Retinal pigment epithelial cell (primary cell): ENCODE data around the gene TYR.
"Not testable (repeated sequence)": the region's sequence is repeated elsewhere in the genome, so short reads cannot be mapped to it uniquely, and the experiment has no call there.

Experiments used
- DNase-seq: peaks from one replicate; pipeline ENCODE4 v3.0.0-alpha.2; 2010; ENCODE audit warnings: low read depth
- H3K4me3 ChIP-seq: 2 replicates; pipeline ENCODE4 v1.5.1; 2011; ENCODE audit warnings: mild to moderate bottlenecking, low read length, control low read depth, moderate library complexity
- TF ChIP-seq, protein P1 (sequence below): conservative IDR thresholded peaks from 2 replicates; pipeline ENCODE4 v1.5.1; 2011; ENCODE audit warnings: low read depth, low read length, control low read depth, inconsistent platforms

The TYR gene

DNA sequence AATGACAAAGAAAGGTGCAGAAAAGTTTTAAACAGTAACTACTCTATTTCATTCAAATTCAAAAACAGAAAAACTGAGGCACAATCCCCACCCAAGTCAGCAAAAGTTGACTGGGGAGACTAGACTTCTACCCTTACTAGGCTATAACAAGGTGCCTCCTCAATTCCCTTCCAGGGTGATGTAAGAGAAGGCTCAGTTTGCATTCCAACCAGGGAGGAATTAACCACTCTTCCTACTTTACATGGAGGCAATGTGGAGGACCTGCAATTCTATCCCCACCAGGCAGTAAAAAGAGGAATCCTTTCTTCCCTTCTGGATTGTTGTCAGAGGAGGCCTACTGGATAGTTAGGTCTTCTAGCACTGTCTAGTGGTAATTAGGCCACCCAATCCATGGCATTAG, 26.1 kb downstream of the TYR start:
- TF ChIP-seq, protein P1, sequence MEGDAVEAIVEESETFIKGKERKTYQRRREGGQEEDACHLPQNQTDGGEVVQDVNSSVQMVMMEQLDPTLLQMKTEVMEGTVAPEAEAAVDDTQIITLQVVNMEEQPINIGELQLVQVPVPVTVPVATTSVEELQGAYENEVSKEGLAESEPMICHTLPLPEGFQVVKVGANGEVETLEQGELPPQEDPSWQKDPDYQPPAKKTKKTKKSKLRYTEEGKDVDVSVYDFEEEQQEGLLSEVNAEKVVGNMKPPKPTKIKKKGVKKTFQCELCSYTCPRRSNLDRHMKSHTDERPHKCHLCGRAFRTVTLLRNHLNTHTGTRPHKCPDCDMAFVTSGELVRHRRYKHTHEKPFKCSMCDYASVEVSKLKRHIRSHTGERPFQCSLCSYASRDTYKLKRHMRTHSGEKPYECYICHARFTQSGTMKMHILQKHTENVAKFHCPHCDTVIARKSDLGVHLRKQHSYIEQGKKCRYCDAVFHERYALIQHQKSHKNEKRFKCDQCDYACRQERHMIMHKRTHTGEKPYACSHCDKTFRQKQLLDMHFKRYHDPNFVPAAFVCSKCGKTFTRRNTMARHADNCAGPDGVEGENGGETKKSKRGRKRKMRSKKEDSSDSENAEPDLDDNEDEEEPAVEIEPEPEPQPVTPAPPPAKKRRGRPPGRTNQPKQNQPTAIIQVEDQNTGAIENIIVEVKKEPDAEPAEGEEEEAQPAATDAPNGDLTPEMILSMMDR = no peak
- no peak for DNase-seq
- H3K4me3 ChIP-seq = no peak overlapping the region

DNA sequence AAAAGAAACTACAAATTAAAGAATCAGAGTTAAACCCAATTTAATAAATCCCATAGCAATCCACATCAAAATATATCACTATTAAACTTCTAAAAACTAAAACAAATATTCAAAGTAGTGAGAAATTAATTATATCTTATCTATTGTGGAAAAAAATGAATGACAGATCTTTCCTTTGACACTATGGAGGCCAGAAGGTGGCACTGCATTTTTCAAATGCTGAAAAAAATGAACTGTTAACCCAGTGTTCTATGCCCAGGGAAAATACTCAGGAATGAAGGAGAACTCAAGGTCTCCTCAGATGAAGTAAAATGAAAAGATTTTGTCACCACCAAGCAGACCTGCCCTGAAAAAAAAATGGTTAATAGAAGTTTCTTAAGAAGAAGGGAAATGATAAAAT, 27.7 kb downstream of the TYR start:
- no peak overlapping the region for H3K4me3 ChIP-seq
- no peak for DNase-seq
- TF ChIP-seq, protein P1 = peak; percentile 40

DNA sequence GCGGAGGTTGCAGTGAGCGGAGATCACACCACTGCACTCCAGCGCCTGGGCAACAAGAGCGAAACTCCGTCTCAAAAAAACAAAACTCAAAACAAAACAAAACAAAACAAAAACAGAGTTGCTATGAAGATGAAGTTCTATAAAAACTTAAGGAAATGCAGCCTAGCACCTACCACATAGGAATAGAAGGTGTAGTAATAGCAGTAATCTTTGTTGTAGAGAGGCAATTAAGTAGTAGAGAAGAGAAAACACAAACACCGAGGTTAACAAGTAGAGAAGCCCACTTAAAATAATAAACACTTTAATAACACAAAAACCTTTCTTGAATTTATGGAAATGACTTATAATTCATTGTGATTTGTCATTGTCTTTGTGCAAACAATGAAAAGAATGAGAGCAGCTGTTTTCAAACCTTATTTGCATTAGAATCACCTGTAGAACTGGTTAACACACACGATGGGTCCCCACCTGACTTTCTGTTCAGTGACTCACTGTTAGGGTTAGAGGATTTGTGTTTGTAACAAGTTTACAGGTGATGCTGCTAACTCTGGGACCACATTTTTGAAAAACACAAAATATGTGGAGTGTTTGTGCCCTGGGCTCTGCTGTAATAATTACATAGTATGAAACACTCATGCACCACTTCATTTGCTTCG, 43.1 kb downstream of the TYR start:
- TF ChIP-seq, protein P1 = no peak
- no peak overlapping the region for H3K4me3 ChIP-seq
- DNase-seq = no peak

DNA sequence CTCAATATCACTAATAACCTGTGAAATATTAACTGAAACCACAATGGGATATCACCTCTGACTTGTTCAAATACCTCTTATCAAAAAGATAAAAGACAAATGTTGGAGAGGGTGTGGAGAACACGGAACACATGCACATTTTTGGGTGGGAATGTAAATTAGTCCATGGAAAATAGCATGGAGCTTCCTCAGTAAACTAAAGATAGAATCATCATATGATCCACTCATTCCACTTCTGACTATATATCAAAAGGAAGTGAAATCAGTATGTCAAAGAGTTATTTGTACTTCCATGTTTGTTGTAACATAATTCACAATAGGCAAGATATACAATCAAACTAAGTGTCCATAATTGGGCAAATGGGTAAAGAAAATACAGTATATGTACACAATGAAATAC, 57.4 kb downstream of the TYR start:
- no peak for DNase-seq
- TF ChIP-seq, protein P1 = no peak

DNA sequence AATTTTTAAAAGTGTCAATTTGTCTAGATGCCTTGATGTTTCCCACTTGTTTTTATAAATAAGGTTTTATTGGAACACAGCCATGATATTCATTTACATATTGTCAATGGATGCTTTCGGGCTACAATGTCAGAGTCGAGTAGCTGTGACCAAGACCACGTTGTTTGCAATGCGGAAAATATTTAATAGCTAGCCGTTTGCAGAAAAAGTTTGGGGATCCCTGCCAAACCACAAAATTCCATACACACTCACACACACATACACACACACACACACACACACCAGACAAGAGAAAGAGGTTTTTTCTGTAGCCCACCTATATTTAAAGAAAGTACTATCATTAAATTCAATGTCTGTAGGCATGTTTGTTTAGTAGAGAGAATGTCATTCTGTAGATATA, 58.3 kb downstream of the TYR start:
- DNase-seq = no peak
- TF ChIP-seq, protein P1 = no peak
- no peak overlapping the region for H3K4me3 ChIP-seq

More for the DNA sequence above, 57.4 kb downstream of the TYR start:
- no peak overlapping the region for H3K4me3 ChIP-seq

DNA sequence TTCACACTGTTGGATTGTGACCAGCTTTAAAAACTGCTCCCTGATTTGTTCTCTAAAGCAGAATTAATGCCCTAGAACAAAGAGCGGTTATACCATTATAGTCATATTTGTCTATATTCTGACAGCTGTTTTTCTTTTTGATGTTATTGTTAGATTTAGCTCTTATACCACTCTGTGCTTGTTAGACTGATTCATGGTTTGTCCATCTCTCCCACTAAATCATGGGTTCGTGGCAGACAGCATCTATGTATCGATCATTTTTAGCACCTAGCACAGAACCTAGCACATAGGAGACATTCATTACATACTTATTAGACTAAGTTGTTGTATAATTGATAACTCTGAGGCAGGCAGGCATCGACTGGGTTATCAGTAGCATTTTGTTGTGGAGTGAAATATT, 69.3 kb downstream of the TYR start:
- H3K4me3 ChIP-seq, DNase-seq: not testable (repeated sequence)

DNA sequence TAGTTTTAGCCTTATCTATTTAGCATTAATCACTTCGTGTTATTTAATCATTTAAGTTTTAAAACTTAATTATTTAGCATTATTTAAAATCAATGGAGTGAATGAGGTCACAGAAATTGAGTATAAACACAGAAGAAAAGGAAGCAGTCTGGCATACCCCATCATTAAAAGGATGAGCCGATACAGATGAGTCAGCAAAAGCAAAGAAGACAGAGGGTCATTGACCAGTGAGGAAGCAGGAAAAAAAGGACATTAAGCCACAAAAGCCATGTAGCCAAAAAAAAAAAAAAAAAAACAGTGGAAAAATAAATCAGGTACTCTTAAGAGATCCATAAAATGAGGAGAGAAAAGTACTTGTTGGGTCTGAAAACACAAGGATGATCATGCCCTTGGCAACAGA, 71.5 kb downstream of the TYR start:
- TF ChIP-seq, protein P1 = no peak
- no peak overlapping the region for H3K4me3 ChIP-seq
- no peak for DNase-seq

DNA sequence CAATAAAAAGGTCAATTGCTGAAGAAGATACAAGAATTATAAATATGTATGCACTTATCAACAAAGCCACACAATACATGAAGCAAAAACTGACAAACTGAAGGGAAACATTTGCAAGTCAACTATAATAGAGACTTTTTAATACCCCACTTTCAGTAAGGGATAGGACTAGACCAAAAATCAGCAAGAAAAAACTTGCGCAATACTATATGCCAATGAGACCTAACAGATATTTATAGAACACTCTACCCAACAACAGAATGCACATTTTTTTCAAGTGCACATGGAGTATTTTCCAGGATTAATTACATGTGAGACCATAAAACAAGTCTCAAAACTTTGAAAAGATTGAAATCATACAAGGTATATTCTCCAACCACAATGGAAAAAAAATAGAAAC, 83.8 kb downstream of the TYR start:
- not testable (repeated sequence) for H3K4me3 ChIP-seq, DNase-seq
